Gastroesophageal sphincter (tissue), 4 donors: ENCODE results near the gene SSBP3. TPM values are rescaled to one million over a fixed set of nuclear protein-coding genes. Genes with fewer than 3 reads are reported as not detected.

Experiments
- ATAC-seq: fragments of 150-250 bp; one replicate; pipeline ENCODE4 v1.9.1; 2016; ENCODE audit warnings: mild to moderate bottlenecking, moderate library complexity
- H3K27ac ChIP-seq, 4 donors: fragments of 200-600 bp; sonication (generic) in 3 of 4; 1 replicate in 3 of 4; 2 replicates in 1 of 4; pipeline ENCODE4 v1.5.1; 2016 to 2019
- H3K27me3 ChIP-seq: fragments of 200-600 bp; sonication (generic); one replicate; pipeline ENCODE4 v1.5.1; 2019
- H3K36me3 ChIP-seq, 2 donors: fragments of 200-600 bp; sonication (generic); one replicate each; pipeline ENCODE4 v1.5.1; 2019; ENCODE audit warnings: control low read depth in 1 of 2
- H3K4me1 ChIP-seq, 3 donors: fragments of 200-600 bp; sonication (generic); 1 replicate in 2 of 3; 2 replicates in 1 of 3; pipeline ENCODE4 v1.5.1; 2016 to 2019; ENCODE audit warnings: control low read depth in 2 of 3
- H3K4me3 ChIP-seq, 2 donors: fragments of 200-600 bp; sonication (generic); one replicate each; pipeline ENCODE4 v1.5.1; 2019; ENCODE audit warnings: mild to moderate bottlenecking in 1 of 2, moderate library complexity in 1 of 2
- H3K9me3 ChIP-seq, 3 donors: fragments of 200-600 bp; sonication (generic); one replicate each; pipeline ENCODE4 v1.5.1; 2017 to 2019; ENCODE audit warnings: control low read depth in 2 of 3
- CTCF ChIP-seq, 4 experiments: fragments of 200-600 bp in 2 of 4; fragments of 450-650 bp in 2 of 4; sonication (generic) in 1 of 4; IDR thresholded peaks; one replicate each; pipeline ENCODE4 v1.5.1; 2017 to 2019; ENCODE audit warnings: antibody characterized with exemption in 4 of 4, mild to moderate bottlenecking in 2 of 4, moderate library complexity in 2 of 4
- EP300 ChIP-seq: sonication (generic); formaldehyde crosslinking; IDR thresholded peaks from one replicate; pipeline ENCODE4 v1.6.1; 2017; ENCODE audit warnings: antibody characterized with exemption, mild to moderate bottlenecking
- POLR2A ChIP-seq, 2 donors: fragments of 450-650 bp; IDR thresholded peaks; one replicate each; pipeline ENCODE4 v1.6.1; 2017; ENCODE audit warnings: antibody characterized with exemption in 2 of 2, mild to moderate bottlenecking in 2 of 2, moderate library complexity in 1 of 2
- POLR2AphosphoS5 ChIP-seq: sonication (generic); formaldehyde crosslinking; IDR thresholded peaks from one replicate; pipeline ENCODE4 v1.6.1; 2017; ENCODE audit warnings: antibody characterized with exemption
- WGBS, 2 donors: methylation state at CpG; one replicate each; pipeline ENCODE4 v1.1.5; 2018; ENCODE audit warnings: low coverage in 1 of 2; 5-methylcytosine and 5-hydroxymethylcytosine counted together
- total RNA-seq, 4 donors: library from RNA; depleted of rRNA; stranded (reverse); fragments of >200 nt; gene quantifications; one replicate each; pipeline ENCODE4 v1.1.0, GENCODE V29; 2016

The SSBP3 gene
- total RNA-seq, 4 donors from 2014 or later: 40.8 to 46.7 (median 45.5) TPM

DNA sequence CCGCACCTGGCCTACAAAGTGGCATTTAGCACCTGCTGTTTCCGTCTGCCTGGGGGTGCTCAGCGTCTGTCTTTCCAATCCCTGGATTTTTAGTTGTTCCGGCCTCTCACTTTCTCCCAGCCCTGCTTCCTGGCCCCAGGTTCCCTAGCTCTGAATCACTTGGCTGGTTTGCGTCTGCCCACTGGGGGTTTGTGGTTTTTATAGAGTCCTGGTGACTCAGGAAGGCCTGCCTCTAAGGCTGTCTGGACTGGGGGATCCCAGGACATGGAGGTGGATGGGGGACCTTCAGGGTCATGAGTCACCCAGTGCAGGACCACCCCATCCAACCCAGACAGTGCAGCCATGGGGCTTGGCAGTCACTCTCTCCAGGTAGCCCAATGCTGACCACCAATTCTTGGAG lies 152.7 kb downstream of the SSBP3 start:
- Histone ChIP-seq H3K27me3 (no peaks in the 10 kb centered on the region), H3K27ac (no peak overlapping the region), H3K36me3 (peaks cover 0 to 49% of the 10 kb centered on the region in 2 donors), H3K4me3 (no peak overlapping the region), H3K4me1 (peaks cover 0 to 32% (median 6%) of the 10 kb centered on the region in 3 donors), H3K9me3 (no peaks in the 10 kb centered on the region)
- ATAC-seq: peak; percentile 47
- WGBS, 2 donors: 79% methylated on average over 3 of the region's 5 CpGs; no CpG with 5 or more reads in 1 of the 2 donors
- TF ChIP-seq CTCF (IDR thresholded peaks at IDR 0.05): no peak
- no peak for TF ChIP-seq POLR2AphosphoS5
- TF ChIP-seq POLR2A (IDR thresholded peaks at IDR 0.05): no peak
- no peak for TF ChIP-seq EP300

- no peaks in the 10 kb centered on the region for H3K27me3 ChIP-seq
- no peak overlapping the region for H3K27ac ChIP-seq
- H3K4me1 ChIP-seq: peaks cover 0 to 35% (median 6%) of the 10 kb centered on the region in 3 donors
- ATAC-seq: no peak
- 85 to 95% methylated on average over 3 to 10 of the region's 11 CpGs for WGBS, 2 donors
- H3K9me3 ChIP-seq: no peaks in the 10 kb centered on the region
- no peak overlapping the region for H3K4me3 ChIP-seq
- peaks cover 0 to 51% of the 10 kb centered on the region in 2 donors for H3K36me3 ChIP-seq
- no peak for TF ChIP-seq CTCF (IDR thresholded peaks at IDR 0.05)
- TF ChIP-seq POLR2AphosphoS5: no peak
- TF ChIP-seq EP300: no peak
- TF ChIP-seq POLR2A (IDR thresholded peaks at IDR 0.05): no peak
Observed at GRCh38 chr1:54252371-54252936, 153.7 kb downstream of the SSBP3 start.

DNA sequence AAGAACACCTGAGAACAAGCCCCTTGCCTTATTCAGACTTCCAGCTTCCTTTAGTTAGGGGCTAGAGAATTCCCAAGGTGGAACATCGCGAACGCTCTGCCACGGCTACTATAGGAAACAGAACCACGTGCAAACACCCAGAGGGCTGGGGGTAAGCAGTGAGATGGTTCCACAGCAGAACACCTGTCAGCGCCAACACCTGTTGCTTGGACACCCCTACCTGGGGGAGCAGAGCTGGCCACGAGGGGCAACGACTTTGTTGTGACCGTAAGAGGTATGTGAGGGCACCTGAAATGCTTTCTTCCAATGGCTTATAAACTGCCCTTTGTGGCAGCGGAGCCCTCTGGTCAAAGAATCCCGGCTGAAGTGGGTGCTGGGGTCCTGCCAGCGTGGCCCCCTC lies 155.5 kb downstream of the SSBP3 start:
- H3K9me3 ChIP-seq: no peaks in the 10 kb centered on the region
- peak overlapping the region in 3 of 4 donors; percentile 20 to 65 (median 53) for H3K27ac ChIP-seq
- no peaks in the 10 kb centered on the region for H3K27me3 ChIP-seq
- H3K4me3 ChIP-seq: no peak overlapping the region
- 78% methylated on average over 10 of the region's 12 CpGs; no CpG with 5 or more reads in 1 of the 2 donors for WGBS, 2 donors
- peaks cover 0 to 58% of the 10 kb centered on the region in 2 donors for H3K36me3 ChIP-seq
- ATAC-seq: no peak
- TF ChIP-seq CTCF (IDR thresholded peaks at IDR 0.05): no peak
- TF ChIP-seq POLR2A (IDR thresholded peaks at IDR 0.05): no peak
- no peak for TF ChIP-seq EP300
- no peak for TF ChIP-seq POLR2AphosphoS5
- H3K4me1 ChIP-seq: peaks cover 0 to 45% (median 6%) of the 10 kb centered on the region in 3 donors

DNA sequence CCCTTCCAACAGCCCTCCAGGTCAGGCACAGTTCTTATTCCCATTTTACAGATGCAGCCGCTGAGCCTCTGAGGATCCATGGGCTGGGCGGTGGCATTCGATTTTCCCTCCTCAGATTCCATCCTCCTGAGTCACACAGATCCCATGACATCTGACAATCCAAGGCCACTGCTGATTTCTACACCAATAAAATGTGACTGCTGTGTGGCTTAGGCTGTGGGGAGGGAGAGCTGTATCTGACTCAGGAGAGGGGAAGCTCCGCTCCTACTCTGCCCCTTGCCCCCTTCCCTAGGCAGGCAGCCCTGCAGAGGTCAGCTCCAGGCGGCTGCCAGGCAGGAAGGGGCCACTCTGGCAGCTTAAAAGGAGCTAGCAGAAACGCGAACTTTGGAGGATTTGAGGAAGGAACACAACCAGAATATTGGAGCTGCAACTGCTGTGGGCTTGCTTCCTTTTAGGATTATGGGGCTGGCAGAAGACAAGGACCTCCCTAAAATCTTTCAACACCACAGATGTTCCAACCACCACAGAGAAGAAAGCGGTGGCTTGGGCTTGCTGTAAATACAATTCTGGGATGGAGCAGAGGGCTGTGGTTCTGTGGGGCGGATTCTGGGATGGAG lies 156.3 kb downstream of the SSBP3 start:
- no peak for TF ChIP-seq POLR2A (IDR thresholded peaks at IDR 0.05)
- TF ChIP-seq POLR2AphosphoS5: no peak
- peak overlapping the region in 3 of 4 donors; percentile 52 to 65 (median 53) for H3K27ac ChIP-seq
- H3K36me3 ChIP-seq: peaks cover 0 to 64% of the 10 kb centered on the region in 2 donors
- H3K4me3 ChIP-seq: no peak overlapping the region
- 60 to 70% methylated on average over 2 to 5 of the region's 9 CpGs for WGBS, 2 donors
- H3K27me3 ChIP-seq: no peaks in the 10 kb centered on the region
- ATAC-seq: peak; percentile 35
- H3K4me1 ChIP-seq: peaks cover 0 to 52% (median 6%) of the 10 kb centered on the region in 3 donors
- no peaks in the 10 kb centered on the region for H3K9me3 ChIP-seq

DNA sequence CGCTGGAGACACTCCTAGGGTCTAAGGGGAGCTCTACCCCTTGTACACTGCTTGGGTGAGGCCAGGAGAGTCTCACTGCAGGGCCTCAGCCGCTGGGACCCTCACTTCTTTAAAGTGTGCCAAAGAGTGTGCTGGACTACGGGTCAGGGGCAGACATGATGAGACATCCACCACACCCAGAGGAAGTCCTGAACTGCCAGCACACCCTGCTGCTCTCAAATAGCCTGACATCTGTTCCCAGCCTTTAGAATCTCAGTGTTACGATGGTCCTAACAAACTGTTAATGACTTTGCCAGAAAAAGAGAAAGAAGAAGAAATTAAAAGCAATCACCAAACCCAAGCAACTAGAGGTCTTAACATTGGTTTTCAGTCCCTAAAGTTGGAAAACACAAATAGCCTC lies 157.2 kb downstream of the SSBP3 start:
- Histone ChIP-seq H3K36me3 (peaks cover 0 to 73% of the 10 kb centered on the region in 2 donors), H3K27me3 (no peaks in the 10 kb centered on the region), H3K4me3 (no peak overlapping the region), H3K4me1 (peaks cover 0 to 47% (median 6%) of the 10 kb centered on the region in 3 donors), H3K9me3 (no peaks in the 10 kb centered on the region), H3K27ac (peak overlapping the region in 1 of 4 donors; percentile 24)
- 71% methylated on average over 4 of the region's 4 CpGs; no CpG with 5 or more reads in 1 of the 2 donors for WGBS, 2 donors
- TF ChIP-seq POLR2A (IDR thresholded peaks at IDR 0.05) (no peak), POLR2AphosphoS5 (no peak), CTCF (IDR thresholded peaks at IDR 0.05) (no peak), EP300 (no peak)
- no peak for ATAC-seq
